ENCODE measurements around the gene NUMBL.

The NUMBL gene

GRCh38 chr19:40688987-40689338 is 1.5 kb downstream of the NUMBL start:
- DNase-seq, result no peak

- no peak for DNase-seq
Observed at GRCh38 chr19:40688309-40688708, 2.1 kb downstream of the NUMBL start.

GRCh38 chr19:40687525-40688016 is 2.9 kb downstream of the NUMBL start:
- DNase-seq, result no peak

- DNase-seq, result no peak
Observed at GRCh38 chr19:40686882-40687524, 3.4 kb downstream of the NUMBL start.

- DNase-seq, result no peak
Observed at GRCh38 chr19:40685563-40685962, 4.9 kb downstream of the NUMBL start.

- no peak for DNase-seq
Observed at GRCh38 chr19:40685016-40685526, 5.4 kb downstream of the NUMBL start.

- DNase-seq, result no peak
Observed at GRCh38 chr19:40684280-40684679, 6.2 kb downstream of the NUMBL start.

- no peak for DNase-seq
Observed at GRCh38 chr19:40683437-40683836, 7.0 kb downstream of the NUMBL start.

- DNase-seq, result no peak
Observed at GRCh38 chr19:40682431-40682964, 8.0 kb downstream of the NUMBL start.

- DNase-seq, result no peak
Observed at GRCh38 chr19:40681039-40681438, 9.4 kb downstream of the NUMBL start.

- DNase-seq, result no peak
Observed at GRCh38 chr19:40677156-40677555, 13.3 kb downstream of the NUMBL start.

GRCh38 chr19:40674291-40674690 is 16.2 kb downstream of the NUMBL start:
- DNase-seq, result no peak

GRCh38 chr19:40673397-40673796 is 17.1 kb downstream of the NUMBL start:
- DNase-seq, result no peak

GRCh38 chr19:40672573-40673299 is 17.7 kb downstream of the NUMBL start:
- no peak for DNase-seq

- no peak for DNase-seq
Observed at GRCh38 chr19:40672038-40672437, 18.4 kb downstream of the NUMBL start.

- no peak for DNase-seq
Observed at GRCh38 chr19:40671404-40671803, 19.0 kb downstream of the NUMBL start.

GRCh38 chr19:40668991-40669614 is 21.3 kb downstream of the NUMBL start:
- DNase-seq, result no peak

- no peak for DNase-seq
Observed at GRCh38 chr19:40667602-40668001, 22.8 kb downstream of the NUMBL start.

- no peak for DNase-seq
Observed at GRCh38 chr19:40666803-40667438, 23.5 kb downstream of the NUMBL start.

- peak in 1 of 2 donors; percentile 22 for DNase-seq
Observed at GRCh38 chr19:40663695-40664692, 26.5 kb downstream of the NUMBL start.

- peak; percentile 91 to 92 for DNase-seq
Observed at GRCh38 chr19:40662925-40663694, 27.3 kb downstream of the NUMBL start.

Data from activated CD4-positive, alpha-beta T cell treated with anti-CD3 and anti-CD28 coated beads for 4 hours (primary cell).